Measurements from ENCODE around the gene C1QTNF2. TPM values are rescaled to one million over a fixed set of nuclear protein-coding genes. Genes with fewer than 3 reads are reported as not detected.

Gene C1QTNF2
- total RNA-seq (1 to 10 TPM in 3 of 4 donors, under 1 TPM in 1; 0.95 to 2.5 (median 1.5) TPM), polyA plus RNA-seq (under 1 TPM in 1 of 3 donors, not detected in 2; 0.85 TPM)

DNA sequence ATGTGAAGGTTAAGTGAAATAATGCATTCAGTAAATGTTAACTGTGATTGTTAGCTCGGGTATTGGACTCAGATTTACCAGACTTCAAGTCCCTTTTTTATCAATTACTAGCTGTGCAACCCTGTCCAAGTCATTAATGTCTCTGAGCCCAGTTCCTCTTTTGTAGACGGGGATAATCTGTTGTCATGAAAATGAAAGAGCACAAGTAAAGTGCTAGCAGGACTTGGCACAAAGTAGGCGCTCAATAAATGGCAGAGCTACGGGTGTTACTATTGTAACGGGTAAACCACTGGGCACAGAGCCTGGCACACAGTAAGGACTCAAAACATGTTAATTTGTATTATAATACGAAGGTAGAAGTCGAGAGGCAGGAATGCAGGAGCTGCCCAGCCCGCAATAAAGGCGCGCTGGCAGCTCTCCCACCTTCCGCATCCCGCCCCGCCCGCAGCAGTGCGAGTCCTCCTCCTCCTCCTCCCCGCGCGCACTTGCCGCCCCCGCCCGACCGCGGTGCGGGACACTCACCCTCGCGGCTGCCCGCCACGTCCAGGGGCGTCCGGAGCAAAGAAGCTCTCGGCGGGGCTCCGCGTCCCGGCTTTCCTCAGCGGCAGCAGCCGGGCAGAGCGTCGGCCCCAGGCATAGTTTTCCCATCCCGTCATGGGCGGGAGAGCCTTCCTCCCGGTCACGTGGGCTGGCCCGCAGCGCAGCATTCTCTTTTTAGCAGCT is at the start of gene C1QTNF2:
Gene C1QTNF2, minus strand, starts transcription at position 637 of the 723 bp plus-strand sequence. CDS start 15,615 bp downstream, outside the sequence.
- Histone ChIP-seq H3K4me3 (peak within 1 kb of the TSS; percentile 46 to 77 (median 68)), H3K27ac (peak within 1 kb of the TSS; percentile 72 to 77 (median 74)), H3K36me3 (no peaks in the 10 kb centered on the region), H3K4me1 (peaks cover 0 to 12% (median 9%) of the 10 kb centered on the region in 4 donors), H3K9me3 (no peaks in the 10 kb centered on the region), H3K27me3 (no peaks in the 10 kb centered on the region)
- TF ChIP-seq POLR2A (IDR thresholded peaks at IDR 0.05) (no peak), EP300 (IDR thresholded peaks at IDR 0.05) (no peak), CTCF (IDR thresholded peaks at IDR 0.05) (no peak), POLR2AphosphoS5 (IDR thresholded peaks at IDR 0.05) (peak in 1 of 4 donors; percentile 57)
- 1 to 2% methylated on average over 45 of the region's 45 CpGs for WGBS, 2 donors
- DNase-seq: peak; percentile 84
- intact Hi-C loops (cut with DNase I): no loop called here

DNA sequence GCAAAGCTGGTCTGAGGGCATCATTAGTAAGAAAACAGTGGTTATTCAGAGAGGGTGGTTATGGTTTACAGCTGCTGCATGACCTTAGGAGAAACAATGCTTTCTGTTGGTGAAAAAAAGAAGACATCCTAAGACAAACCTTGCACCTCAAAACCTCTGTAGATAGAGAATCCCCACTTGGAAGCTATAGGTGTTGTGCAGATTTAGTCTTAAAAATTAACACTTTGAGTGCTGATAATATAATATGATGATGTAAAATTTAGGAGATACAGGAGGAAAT is 49.8 kb upstream of the C1QTNF2 start:
- DNase-seq: no peak
- Histone ChIP-seq H3K36me3 (peaks cover 0 to under 1% (median 0%) of the 10 kb centered on the region in 4 donors), H3K4me3 (no peak overlapping the region), H3K27me3 (no peaks in the 10 kb centered on the region), H3K4me1 (peaks cover 0 to 40% (median 32%) of the 10 kb centered on the region in 4 donors), H3K27ac (peak overlapping the region in 2 of 4 donors; percentile 89 to 90), H3K9me3 (no peaks in the 10 kb centered on the region)
- intact Hi-C loops (cut with DNase I): no loop called here
- no peak for TF ChIP-seq CTCF (IDR thresholded peaks at IDR 0.05)
- TF ChIP-seq POLR2AphosphoS5 (IDR thresholded peaks at IDR 0.05): no peak
- TF ChIP-seq POLR2A (IDR thresholded peaks at IDR 0.05): no peak
- TF ChIP-seq EP300 (IDR thresholded peaks at IDR 0.05): no peak

DNA sequence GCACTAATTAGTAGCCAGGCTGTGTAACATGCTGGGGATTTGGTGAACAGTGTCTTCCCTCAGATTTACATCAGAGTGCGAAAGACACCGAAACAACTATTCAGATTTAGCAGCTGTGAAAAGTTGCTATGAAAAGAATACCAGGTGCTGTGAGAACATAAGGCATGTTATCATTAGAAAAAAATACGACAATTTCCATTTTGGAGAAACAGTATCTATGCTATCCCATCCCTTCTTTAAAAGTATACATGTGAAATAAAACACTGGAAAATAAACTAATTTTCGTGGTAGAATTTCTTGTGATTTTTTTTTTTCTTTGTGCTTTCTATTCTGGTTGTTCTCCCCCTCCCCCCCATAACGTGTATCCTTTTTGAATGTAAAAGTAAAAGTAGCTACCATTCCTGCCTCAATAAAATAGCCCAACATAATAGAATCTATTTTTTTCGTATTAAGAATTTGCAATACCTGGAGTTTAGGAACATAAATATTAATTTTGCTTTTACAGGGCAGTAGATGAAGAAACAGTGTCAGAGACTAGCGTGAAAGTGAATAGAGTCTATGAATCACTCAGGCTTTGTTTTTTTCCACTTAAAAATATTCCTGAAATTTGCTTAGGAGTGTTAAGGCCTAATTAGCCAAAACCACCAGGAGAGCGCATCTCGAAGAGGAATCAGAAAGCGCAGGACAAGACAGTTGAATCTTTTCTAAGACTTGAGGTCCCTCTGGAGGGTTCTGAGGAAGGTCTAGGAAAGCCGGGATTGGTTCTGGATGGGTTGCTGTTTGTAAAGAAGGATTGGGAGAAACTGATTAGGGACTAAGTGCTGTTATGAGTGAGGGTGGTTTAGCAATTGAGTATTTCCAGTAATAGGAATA is 49.3 kb upstream of the C1QTNF2 start:
- peaks cover 0 to 40% (median 32%) of the 10 kb centered on the region in 4 donors for H3K4me1 ChIP-seq
- no peak for DNase-seq
- H3K4me3 ChIP-seq: peak overlapping the region; percentile 76 to 91 (median 88)
- peak overlapping the region; percentile 88 to 90 (median 88) for H3K27ac ChIP-seq
- H3K27me3 ChIP-seq: no peaks in the 10 kb centered on the region
- intact Hi-C loops (cut with DNase I): loop anchor here (5.0 kb wide), 1 partner anchor 302 kb away; the partner anchor contains the start of gene PWWP2A
- peaks cover 0 to 6% (median 0%) of the 10 kb centered on the region in 4 donors for H3K36me3 ChIP-seq
- 39 to 42% methylated on average over 11 of the region's 11 CpGs for WGBS, 2 donors
- no peak for TF ChIP-seq EP300 (IDR thresholded peaks at IDR 0.05)
- TF ChIP-seq POLR2A (IDR thresholded peaks at IDR 0.05): no peak
- no peak for TF ChIP-seq POLR2AphosphoS5 (IDR thresholded peaks at IDR 0.05)
- no peak for TF ChIP-seq CTCF (IDR thresholded peaks at IDR 0.05)
- H3K9me3 ChIP-seq: no peaks in the 10 kb centered on the region

DNA sequence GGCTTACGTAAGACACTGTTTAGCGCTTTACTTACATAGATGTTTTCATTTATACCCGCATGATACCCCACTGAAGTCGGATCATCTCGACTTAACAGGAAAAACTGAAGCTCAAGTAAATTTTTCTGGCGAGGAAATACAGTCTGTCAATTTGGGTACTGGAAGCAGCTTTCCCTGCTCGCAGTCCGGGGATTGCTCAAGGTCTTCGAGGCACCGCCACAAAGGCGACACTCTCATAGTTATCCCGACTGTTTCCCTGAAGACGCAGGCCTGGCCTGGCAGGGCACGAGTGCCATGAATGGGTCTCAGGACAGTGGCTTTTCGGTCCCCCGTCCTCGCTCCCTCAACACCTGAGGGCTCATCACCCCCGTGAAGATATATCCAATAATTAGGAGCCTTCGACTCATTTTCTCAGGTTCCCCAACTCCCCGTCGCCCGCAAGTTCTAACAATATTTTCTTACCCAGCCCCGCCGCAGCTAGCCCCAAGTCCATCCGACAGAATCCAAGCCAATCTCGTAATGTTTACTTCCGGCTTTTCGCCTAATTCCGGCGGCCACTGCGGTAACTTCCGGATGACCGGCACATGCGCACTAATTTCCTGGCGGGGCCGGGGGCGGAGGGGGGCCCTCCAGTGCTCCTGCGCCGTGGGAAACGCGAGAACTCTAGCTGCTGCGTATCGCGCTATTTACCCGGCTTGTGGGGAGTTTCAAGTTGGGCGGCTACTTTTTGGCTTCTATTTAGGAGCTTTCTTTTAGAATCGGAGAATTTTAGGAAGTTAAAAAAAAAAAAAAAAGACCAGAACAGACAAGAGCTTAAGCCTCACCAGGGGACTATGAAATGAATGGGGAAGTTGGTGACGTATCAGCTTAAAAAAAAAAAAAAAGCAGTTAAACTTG is 48.4 kb upstream of the C1QTNF2 start, which contains the start of gene SLU7:
Gene SLU7, minus strand, starts transcription at position 521 of the 897 bp plus-strand sequence. CDS start 3,787 bp downstream, outside the sequence.
- H3K36me3 ChIP-seq: peaks cover 0 to 15% (median 2%) of the 10 kb centered on the region in 4 donors
- H3K4me3 ChIP-seq: peak within 1 kb of the TSS; percentile 76 to 91 (median 88)
- peak within 1 kb of the TSS; percentile 88 to 90 (median 88) for H3K27ac ChIP-seq
- no peaks in the 10 kb centered on the region for H3K27me3 ChIP-seq
- TF ChIP-seq POLR2A (IDR thresholded peaks at IDR 0.05): peak; percentile 38 to 62
- TF ChIP-seq EP300 (IDR thresholded peaks at IDR 0.05): no peak
- TF ChIP-seq POLR2AphosphoS5 (IDR thresholded peaks at IDR 0.05): peak; percentile 60 to 88 (median 82)
- no peak for TF ChIP-seq CTCF (IDR thresholded peaks at IDR 0.05)
- H3K4me1 ChIP-seq: peaks cover 0 to 40% (median 32%) of the 10 kb centered on the region in 4 donors
- DNase-seq: peak; percentile 98
- WGBS, 2 donors: 1% methylated on average over 48 of the region's 48 CpGs
- no peaks in the 10 kb centered on the region for H3K9me3 ChIP-seq
- intact Hi-C loops (cut with DNase I): loop anchor here (1.0 to 5.0 kb wide), 2 partner anchors 19 to 302 kb away; partner anchors contain the start of genes FAM200C and PWWP2A
